BLaER1 treated with 17β-estradiol and CSF1 and Interleukin-3, amounts not matched to agents 10 nM and 100 nM (cell line): Measurements from ENCODE around the gene ANKRD39.
A peak's percentile ranks its signal among the peaks of the same experiment; 100 is the strongest.

Experiments
- H3K27ac ChIP-seq, 11 experiments: shearing (Covaris generic); formaldehyde crosslinking; 2 replicates each; pipeline ENCODE4 v1.8.1; 2022
- H3K27me3 ChIP-seq, 11 experiments: shearing (Covaris generic); formaldehyde crosslinking; 2 replicates each; pipeline ENCODE4 v1.8.1; 2022
- H3K36me3 ChIP-seq, 11 experiments: shearing (Covaris generic); formaldehyde crosslinking; 2 replicates each; pipeline ENCODE4 v1.8.1; 2022
- H3K4me1 ChIP-seq, 10 experiments: shearing (Covaris generic); formaldehyde crosslinking; 2 replicates each; pipeline ENCODE4 v1.8.1; 2022
- H3K4me2 ChIP-seq, 11 experiments: shearing (Covaris generic); formaldehyde crosslinking; 2 replicates each; pipeline ENCODE4 v1.8.1; 2022
- H3K4me3 ChIP-seq, 10 experiments: shearing (Covaris generic); formaldehyde crosslinking; 2 replicates each; pipeline ENCODE4 v1.8.1; 2022
- H3K9ac ChIP-seq, 11 experiments: shearing (Covaris generic); formaldehyde crosslinking; 2 replicates each; pipeline ENCODE4 v1.8.1; 2022
- H3K9me3 ChIP-seq, 11 experiments: shearing (Covaris generic); formaldehyde crosslinking; replicated peaks in 1 of 11; 2 replicates each; pipeline ENCODE4 v1.8.1; 2022
- H4K20me1 ChIP-seq, 11 experiments: shearing (Covaris generic); formaldehyde crosslinking; 2 replicates each; pipeline ENCODE4 v1.8.1; 2022
- Cebpa-rat ChIP-seq, 11 experiments: shearing (Covaris generic); IDR thresholded peaks; 2 replicates each; pipeline ENCODE4 v1.8.1; 2022

Gene ANKRD39

DNA sequence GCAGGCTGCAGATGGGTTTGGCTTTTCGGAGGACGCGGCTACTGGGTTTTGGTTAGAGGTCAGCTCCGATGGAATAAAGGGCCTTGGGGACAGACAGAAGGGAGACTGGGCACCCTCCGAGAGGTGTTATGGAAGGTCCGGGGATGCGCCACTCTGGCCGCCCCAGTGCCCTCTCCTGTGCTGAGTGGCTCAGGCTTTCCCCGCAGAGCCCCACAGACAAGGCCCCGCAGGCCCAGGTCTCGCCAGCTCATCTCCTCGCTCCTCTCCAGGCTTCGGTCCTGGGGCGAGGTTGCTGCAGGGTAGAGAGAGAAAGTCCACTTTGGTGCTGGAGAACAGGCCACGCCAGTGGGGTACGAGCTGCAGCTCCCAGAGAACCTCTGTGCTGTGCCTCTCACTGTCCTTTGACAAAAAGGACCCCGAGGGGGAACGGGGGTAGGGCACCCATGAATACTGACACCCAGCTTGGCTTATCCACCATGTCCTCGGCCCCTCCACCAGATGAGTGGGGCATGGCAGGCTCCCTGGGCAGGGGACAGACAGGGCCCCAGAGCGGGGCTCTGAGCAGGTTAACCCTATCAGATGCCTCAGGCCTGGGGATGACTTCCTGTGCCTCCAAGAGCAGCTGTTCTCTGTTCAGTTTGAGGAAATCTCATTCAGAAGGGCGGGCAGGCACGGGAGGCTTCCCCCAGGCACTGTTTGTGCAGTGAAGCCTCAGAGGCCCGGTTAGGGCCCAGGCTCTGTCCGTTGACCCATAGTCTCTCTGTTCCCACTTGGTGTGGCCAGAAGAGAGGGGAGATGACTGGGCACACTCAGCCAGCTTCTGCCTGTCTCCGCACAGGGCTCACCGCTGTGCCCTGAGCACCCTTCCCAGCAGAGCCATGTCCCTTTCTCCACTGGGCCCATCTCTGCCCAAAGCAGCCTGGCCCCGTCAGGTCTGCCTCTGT is 57.5 kb downstream of the ANKRD39 start:
- H3K4me1 ChIP-seq: peaks cover 25 to 34% (median 28%) of the 10 kb centered on the region in 10 experiments
- H3K4me2 ChIP-seq: peak overlapping the region; percentile 57 to 78 (median 64)
- peak overlapping the region in 8 of 11 experiments; percentile 1 to 47 (median 10); a peak in 9 of 22 replicates for H3K27ac ChIP-seq
- peaks cover 0 to 6% (median 0%) of the 10 kb centered on the region in 11 experiments; a peak in 1 of 22 replicates for H3K9me3 ChIP-seq
- peak overlapping the region in 8 of 11 experiments; percentile 14 to 55 (median 31); a peak in 10 of 22 replicates for H3K9ac ChIP-seq
- TF ChIP-seq Cebpa-rat (IDR thresholded peaks at IDR 0.05): no peak
- H4K20me1 ChIP-seq: peaks cover 0 to 17% (median 0%) of the 10 kb centered on the region in 11 experiments; a peak in 9 of 22 replicates
- 0 out of 20 replicates have a peak overlapping the region, but pooled peaks of 1 of the 10 experiments have one; percentile 4 for H3K4me3 ChIP-seq
- H3K27me3 ChIP-seq: no peaks in the 10 kb centered on the region
- H3K36me3 ChIP-seq: peaks cover 0 to 63% (median 37%) of the 10 kb centered on the region in 11 experiments; a peak in 18 of 22 replicates

DNA sequence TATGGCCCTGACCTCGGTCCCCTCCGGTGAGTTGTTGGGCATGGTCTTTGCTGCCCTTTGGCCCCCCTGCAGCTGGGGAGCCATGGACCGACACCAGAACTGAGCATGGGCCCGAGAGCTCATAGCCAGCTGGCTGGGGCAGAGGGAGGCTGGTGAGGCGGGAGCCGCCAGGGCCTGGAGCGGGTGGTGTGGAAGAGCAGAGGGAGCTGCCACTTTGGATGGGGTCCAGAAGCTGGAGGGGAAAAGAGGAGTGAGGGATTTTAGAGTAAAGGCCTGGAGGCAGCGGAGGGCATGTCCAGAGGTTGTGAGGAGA is 58.2 kb downstream of the ANKRD39 start:
- Histone ChIP-seq H3K4me2 (no peak overlapping the region), H4K20me1 (peaks cover 0 to 21% (median 1%) of the 10 kb centered on the region in 11 experiments; a peak in 9 of 22 replicates), H3K27me3 (no peaks in the 10 kb centered on the region), H3K27ac (no peak overlapping the region; a peak in 1 of 22 replicates), H3K4me1 (peaks cover 25 to 34% (median 28%) of the 10 kb centered on the region in 10 experiments), H3K9me3 (0 out of 22 replicates have a peak, but pooled peaks cover 0 to under 1% (median 0%) of the 10 kb centered on the region in 11 experiments), H3K36me3 (peaks cover 0 to 61% (median 36%) of the 10 kb centered on the region in 11 experiments; a peak in 18 of 22 replicates), H3K4me3 (no peak overlapping the region), H3K9ac (no peak overlapping the region)
- no peak for TF ChIP-seq Cebpa-rat (IDR thresholded peaks at IDR 0.05)

DNA sequence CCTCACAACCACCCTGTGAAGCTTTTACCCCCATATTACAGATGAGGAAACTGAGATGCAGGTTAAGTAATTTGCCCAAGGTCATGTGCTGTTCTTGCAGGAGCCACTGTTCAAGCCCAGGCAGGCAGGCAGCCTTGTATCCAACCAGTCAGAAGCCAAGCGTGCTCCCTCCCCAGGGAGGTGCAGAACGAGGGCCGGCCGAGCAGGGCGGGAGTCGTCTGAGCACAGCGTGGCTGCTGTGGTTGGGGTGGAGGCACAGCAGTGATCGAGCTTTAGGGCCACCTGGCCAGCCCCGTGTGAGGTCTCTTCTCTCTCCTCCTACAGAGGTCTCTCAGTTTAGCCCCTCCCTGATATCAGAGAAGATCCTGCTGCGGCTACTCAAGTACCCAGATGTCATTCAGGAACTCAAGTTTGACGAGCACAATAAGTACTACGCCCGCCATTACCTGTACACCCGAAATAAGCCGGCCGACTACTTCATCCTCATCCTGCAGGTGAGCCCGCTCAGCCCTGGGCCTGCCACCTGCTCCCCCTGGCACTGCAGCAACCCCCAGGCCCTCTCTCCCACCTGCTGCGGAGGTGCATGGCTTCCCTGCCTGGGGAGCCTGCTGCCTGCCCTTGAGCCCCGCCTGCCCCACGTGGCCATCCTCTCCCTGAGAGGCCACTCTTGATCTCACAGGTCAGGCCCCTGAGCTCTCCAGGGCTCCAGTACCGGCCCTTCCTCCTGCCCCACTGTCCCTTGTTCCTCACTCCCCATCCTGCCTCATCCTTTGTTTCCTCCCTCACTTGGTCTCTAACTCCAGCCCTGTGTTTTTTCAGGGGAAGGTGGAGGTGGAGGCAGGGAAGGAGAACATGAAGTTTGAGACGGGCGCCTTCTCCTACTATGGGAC is 58.8 kb downstream of the ANKRD39 start:
- Histone ChIP-seq H3K36me3 (peaks cover 0 to 55% (median 36%) of the 10 kb centered on the region in 11 experiments; a peak in 18 of 22 replicates), H3K4me3 (no peak overlapping the region), H4K20me1 (peaks cover 0 to 23% (median 5%) of the 10 kb centered on the region in 11 experiments; a peak in 9 of 22 replicates), H3K27me3 (no peaks in the 10 kb centered on the region), H3K9me3 (no peaks in the 10 kb centered on the region), H3K4me2 (no peak overlapping the region), H3K27ac (no peak overlapping the region), H3K9ac (no peak overlapping the region), H3K4me1 (peaks cover 26 to 37% (median 29%) of the 10 kb centered on the region in 10 experiments)
- no peak for TF ChIP-seq Cebpa-rat (IDR thresholded peaks at IDR 0.05)
